ENCODE measurements around the gene DAPK1.

The DAPK1 gene

GRCh38 chr9:87725356-87725899 lies 227.8 kb downstream of the DAPK1 start:
- DNase-seq (ENCODE audit: low spot score), result no peak
- TF ChIP-seq CTCF (IDR thresholded peaks at IDR 0.05; ENCODE audit: extremely low read depth, missing control alignments), result no peak

- TF ChIP-seq CTCF (IDR thresholded peaks at IDR 0.05; ENCODE audit: extremely low read depth, missing control alignments), result no peak
- DNase-seq (ENCODE audit: low spot score), result peak; percentile 35
These were observed 228.4 kb downstream of the DAPK1 start, which contains the start of gene CTSL for GRCh38 chr9:87725900-87726709. CTSL (plus strand) TSS chr9:87726119; CDS start chr9:87727604, 1,485 bp downstream.

- DNase-seq (ENCODE audit: low spot score), result no peak
- TF ChIP-seq CTCF (IDR thresholded peaks at IDR 0.05; ENCODE audit: extremely low read depth, missing control alignments), result no peak
These were observed 231.6 kb downstream of the DAPK1 start for GRCh38 chr9:87729246-87729645.

GRCh38 chr9:87731321-87731720 lies 233.7 kb downstream of the DAPK1 start:
- DNase-seq (ENCODE audit: low spot score), result no peak
- TF ChIP-seq CTCF (IDR thresholded peaks at IDR 0.05; ENCODE audit: extremely low read depth, missing control alignments), result no peak

GRCh38 chr9:87732344-87732743 lies 234.7 kb downstream of the DAPK1 start:
- no peak for DNase-seq (ENCODE audit: low spot score)
- TF ChIP-seq CTCF (IDR thresholded peaks at IDR 0.05; ENCODE audit: extremely low read depth, missing control alignments), result no peak

GRCh38 chr9:87732756-87733155 lies 235.1 kb downstream of the DAPK1 start:
- DNase-seq (ENCODE audit: low spot score), result no peak
- TF ChIP-seq CTCF (IDR thresholded peaks at IDR 0.05; ENCODE audit: extremely low read depth, missing control alignments), result no peak

- DNase-seq (ENCODE audit: low spot score), result no peak
- TF ChIP-seq CTCF (IDR thresholded peaks at IDR 0.05; ENCODE audit: extremely low read depth, missing control alignments), result no peak
These were observed 235.8 kb downstream of the DAPK1 start for GRCh38 chr9:87733273-87734052.
